Measurements from ENCODE around the gene DDX31.

GRCh38 chr9:132631685-132632084, 38.1 kb downstream of the DDX31 start:
- no peak for TF ChIP-seq REST (IDR thresholded peaks at IDR 0.05; ENCODE audit: insufficient read depth in 1 of 2, low read depth in 2 of 2, low read length in 2 of 2)
- no peak for TF ChIP-seq POLR2AphosphoS5 (IDR thresholded peaks at IDR 0.05; ENCODE audit: low read depth, low read length)
- TF ChIP-seq TAF1 (IDR thresholded peaks at IDR 0.05; ENCODE audit: borderline replicate concordance, insufficient read depth, low read length): no peak
